ENCODE results near the gene TMEM244.
"Not testable (repeated sequence)": the region's sequence is repeated elsewhere in the genome, so short reads cannot be mapped to it uniquely, and the experiment has no call there.

The TMEM244 gene

GRCh38 chr6:129818251-129818650 is 42.9 kb downstream of the TMEM244 start:
- no peak for DNase-seq (ENCODE audit: insufficient read length, low spot score)
- FAIRE-seq = no peak

- FAIRE-seq = no peak
- no peak for DNase-seq (ENCODE audit: insufficient read length, low spot score)
Observed at GRCh38 chr6:129817821-129818220, 43.3 kb downstream of the TMEM244 start.

GRCh38 chr6:129817332-129817731 is 43.8 kb downstream of the TMEM244 start:
- FAIRE-seq (no peak), DNase-seq (ENCODE audit: insufficient read length, low spot score) (no peak)

- DNase-seq (ENCODE audit: insufficient read length, low spot score) (no peak), FAIRE-seq (no peak)
Observed at GRCh38 chr6:129812145-129812777, 48.9 kb downstream of the TMEM244 start.

GRCh38 chr6:129807141-129807540 is 54.0 kb downstream of the TMEM244 start:
- not testable (repeated sequence) for DNase-seq (ENCODE audit: insufficient read length, low spot score); FAIRE-seq

- DNase-seq (ENCODE audit: insufficient read length, low spot score); FAIRE-seq: not testable (repeated sequence)
Observed at GRCh38 chr6:129802920-129803319, 58.2 kb downstream of the TMEM244 start.

- FAIRE-seq = no peak
Observed at GRCh38 chr6:129801909-129802308, 59.2 kb downstream of the TMEM244 start.

GRCh38 chr6:129795261-129795660 is 65.9 kb downstream of the TMEM244 start:
- peak; percentile 20 for DNase-seq (ENCODE audit: insufficient read length, low spot score)
- FAIRE-seq = no peak

More at GRCh38 chr6:129801909-129802308, 59.2 kb downstream of the TMEM244 start:
- no peak for DNase-seq (ENCODE audit: insufficient read length, low spot score)

GRCh38 chr6:129793447-129793846 is 67.7 kb downstream of the TMEM244 start:
- no peak for DNase-seq (ENCODE audit: insufficient read length, low spot score)
- FAIRE-seq = no peak

- FAIRE-seq = no peak
- no peak for DNase-seq (ENCODE audit: insufficient read length, low spot score)
Observed at GRCh38 chr6:129792049-129792448, 69.1 kb downstream of the TMEM244 start.

- FAIRE-seq = no peak
- DNase-seq (ENCODE audit: insufficient read length, low spot score) = no peak
Observed at GRCh38 chr6:129790785-129791184, 70.3 kb downstream of the TMEM244 start.

- no peak for DNase-seq (ENCODE audit: insufficient read length, low spot score)
Observed at GRCh38 chr6:129789974-129790373, 71.1 kb downstream of the TMEM244 start.

GRCh38 chr6:129787816-129788215 is 73.3 kb downstream of the TMEM244 start:
- no peak for FAIRE-seq

More at GRCh38 chr6:129789974-129790373, 71.1 kb downstream of the TMEM244 start:
- no peak for FAIRE-seq

GRCh38 chr6:129786548-129786947 is 74.6 kb downstream of the TMEM244 start:
- DNase-seq (ENCODE audit: insufficient read length, low spot score) (no peak), FAIRE-seq (no peak)

More at GRCh38 chr6:129787816-129788215, 73.3 kb downstream of the TMEM244 start:
- DNase-seq (ENCODE audit: insufficient read length, low spot score) = no peak

- DNase-seq (ENCODE audit: insufficient read length, low spot score) (no peak), FAIRE-seq (no peak)
Observed at GRCh38 chr6:129785756-129786135, 75.4 kb downstream of the TMEM244 start.

GRCh38 chr6:129785047-129785755 is 75.9 kb downstream of the TMEM244 start:
- DNase-seq (ENCODE audit: insufficient read length, low spot score) (no peak), FAIRE-seq (no peak)

All from HTR-8/SVneo (cell line).